HPDE6-E6E7 (cell line): ENCODE data around the gene ERC2.

Experiments
- DNase-seq: peaks from one replicate; pipeline ENCODE4 v3.0.0; 2011; ENCODE audit warnings: missing footprints; ENCODE audit errors: extremely low spot score

ERC2 gene

GRCh38 chr3:55620351-55621025 is 847.8 kb downstream of the ERC2 start:
- no peak for DNase-seq

DNA sequence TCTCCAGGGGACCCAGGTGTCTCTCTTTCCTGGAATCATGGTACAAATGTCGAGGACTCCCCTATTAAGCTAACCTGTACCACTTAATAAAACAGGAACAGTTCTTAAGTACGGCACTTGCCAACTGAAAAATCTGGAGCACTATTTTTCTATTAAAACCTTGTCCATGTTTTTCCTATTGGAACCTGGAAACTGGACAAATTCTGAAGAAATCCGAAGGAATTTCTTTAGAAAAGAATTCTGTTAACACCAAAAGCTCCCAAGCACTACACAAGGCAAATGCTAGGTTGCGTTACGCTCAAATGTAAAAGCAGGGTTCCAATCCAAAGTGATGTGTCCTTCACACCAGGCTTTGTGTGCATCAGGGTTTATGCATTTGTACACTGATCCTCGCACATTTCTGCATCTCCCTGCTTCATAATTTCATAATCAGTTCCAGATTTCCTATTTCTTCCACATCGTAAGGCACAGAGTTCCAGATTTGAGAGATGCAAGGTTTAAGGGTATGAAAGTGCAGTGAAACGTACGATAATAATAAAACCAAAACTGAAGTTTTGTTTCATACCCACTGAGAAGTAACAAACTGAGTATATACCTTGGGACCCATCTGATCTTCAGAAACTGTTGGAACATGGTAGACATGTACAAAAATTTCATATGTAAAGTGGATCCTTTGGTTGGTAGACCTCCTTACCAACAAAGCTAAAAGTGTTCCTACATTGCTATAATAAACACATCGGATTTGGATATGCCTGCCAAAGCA is 849.0 kb downstream of the ERC2 start:
- no peak for DNase-seq

GRCh38 chr3:55617385-55617784 is 850.9 kb downstream of the ERC2 start:
- DNase-seq = no peak

DNA sequence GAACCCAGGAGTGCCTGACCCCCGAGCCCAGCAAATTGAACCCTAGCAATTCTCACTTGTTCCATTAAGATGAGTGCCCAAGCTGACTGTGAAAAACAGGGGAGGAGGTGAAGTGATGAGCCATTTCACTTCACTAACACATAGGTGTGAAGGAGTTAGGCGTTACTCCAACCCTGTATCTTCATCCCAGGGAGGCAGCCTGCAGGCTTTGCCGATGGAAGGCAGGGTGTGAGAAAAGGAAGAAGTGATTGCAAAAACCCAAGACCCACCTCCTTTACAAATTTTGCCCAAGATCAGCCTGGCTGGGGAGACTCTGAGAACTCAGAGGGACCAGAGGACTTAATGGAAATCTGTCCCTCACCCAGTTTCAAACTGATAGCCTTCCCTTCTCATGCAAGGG is 851.5 kb downstream of the ERC2 start:
- no peak for DNase-seq

GRCh38 chr3:55615694-55616295 is 852.5 kb downstream of the ERC2 start:
- no peak for DNase-seq

DNA sequence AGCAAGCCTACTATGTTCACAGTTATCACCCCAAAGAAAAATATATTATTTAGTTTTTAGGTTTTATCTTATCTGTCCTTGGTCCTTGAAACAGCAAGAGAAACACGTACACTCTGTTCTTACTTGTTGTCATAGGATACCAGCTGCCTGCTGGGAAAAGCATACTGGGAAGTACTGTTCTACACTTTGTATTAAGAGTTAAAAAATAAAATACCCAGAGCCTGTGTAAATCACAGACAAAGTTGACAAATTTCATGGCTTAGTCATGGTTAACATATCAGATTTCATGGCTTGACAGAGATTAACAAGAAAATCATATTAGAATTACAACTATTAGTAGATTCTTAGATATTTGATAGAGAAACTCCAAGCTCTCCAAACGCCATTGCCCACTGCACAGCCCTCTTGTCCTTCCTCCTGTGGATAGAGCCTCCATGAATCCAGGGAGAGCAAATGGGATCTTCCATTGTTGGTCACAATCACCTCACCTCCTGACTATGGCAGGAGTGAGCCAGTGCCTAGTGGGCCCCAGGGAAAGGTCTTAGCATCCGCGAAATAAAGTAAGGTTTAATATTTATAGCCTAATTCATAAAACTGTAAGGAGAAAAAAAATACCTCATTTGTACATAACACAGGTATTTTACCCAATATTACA is 853.1 kb downstream of the ERC2 start:
- no peak for DNase-seq

GRCh38 chr3:55611121-55611520 is 857.1 kb downstream of the ERC2 start:
- DNase-seq = no peak

DNA sequence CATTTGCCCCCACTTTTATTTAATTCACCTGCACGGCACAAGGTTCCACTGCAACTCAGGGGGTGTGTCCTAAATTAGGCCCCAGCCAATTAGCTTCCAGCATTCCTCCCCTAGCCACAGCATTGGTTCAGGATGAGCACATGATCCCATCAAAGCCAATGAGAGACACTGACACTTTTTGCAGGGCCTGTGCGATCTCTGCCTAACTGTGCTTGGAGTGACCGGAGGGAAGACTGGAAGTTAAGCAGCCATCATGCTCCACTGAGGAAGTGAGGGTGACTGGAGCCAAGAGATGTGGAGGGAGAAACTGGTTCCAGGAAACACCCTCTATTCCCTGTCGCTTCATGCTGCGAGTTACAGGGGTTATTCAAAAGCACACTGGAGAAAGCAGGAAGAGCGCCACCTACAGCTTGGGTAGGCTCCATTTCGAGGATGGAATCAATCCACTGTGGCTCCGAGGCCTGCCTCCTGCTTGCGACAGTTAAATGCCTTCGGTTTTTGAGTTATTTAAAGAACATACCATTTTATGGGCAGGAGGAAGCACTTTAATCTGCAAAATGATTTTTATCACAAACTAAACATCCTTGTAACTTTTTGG is 858.9 kb downstream of the ERC2 start:
- no peak for DNase-seq

GRCh38 chr3:55608301-55608937 is 859.8 kb downstream of the ERC2 start:
- no peak for DNase-seq

- no peak for DNase-seq
Measured at GRCh38 chr3:55607844-55608243, 860.4 kb downstream of the ERC2 start.

DNA sequence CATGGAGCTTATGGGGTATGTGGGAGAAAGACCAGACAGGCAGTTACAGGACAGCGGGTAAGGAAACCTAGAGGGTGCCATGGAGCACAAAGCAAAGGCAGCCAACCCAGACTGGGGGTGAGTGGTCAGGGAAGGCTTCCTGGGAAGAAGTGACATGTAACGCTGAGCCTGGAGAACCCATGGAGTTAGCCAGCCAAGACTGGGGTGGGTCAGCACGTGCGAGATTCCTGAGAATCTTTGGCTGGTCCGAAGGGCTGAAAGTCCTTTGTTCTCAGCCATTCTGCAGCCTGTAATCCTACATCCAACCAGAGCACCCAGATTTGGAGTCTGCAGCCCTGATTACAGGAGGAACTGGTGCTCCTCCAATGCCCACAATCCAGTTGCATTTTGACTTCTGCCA is 861.1 kb downstream of the ERC2 start:
- DNase-seq = no peak

GRCh38 chr3:55605443-55606236 is 862.6 kb downstream of the ERC2 start:
- DNase-seq = no peak

- DNase-seq = no peak
Measured at GRCh38 chr3:55604846-55605245, 863.4 kb downstream of the ERC2 start.

- DNase-seq = no peak
Measured at GRCh38 chr3:55604402-55604801, 863.9 kb downstream of the ERC2 start.

DNA sequence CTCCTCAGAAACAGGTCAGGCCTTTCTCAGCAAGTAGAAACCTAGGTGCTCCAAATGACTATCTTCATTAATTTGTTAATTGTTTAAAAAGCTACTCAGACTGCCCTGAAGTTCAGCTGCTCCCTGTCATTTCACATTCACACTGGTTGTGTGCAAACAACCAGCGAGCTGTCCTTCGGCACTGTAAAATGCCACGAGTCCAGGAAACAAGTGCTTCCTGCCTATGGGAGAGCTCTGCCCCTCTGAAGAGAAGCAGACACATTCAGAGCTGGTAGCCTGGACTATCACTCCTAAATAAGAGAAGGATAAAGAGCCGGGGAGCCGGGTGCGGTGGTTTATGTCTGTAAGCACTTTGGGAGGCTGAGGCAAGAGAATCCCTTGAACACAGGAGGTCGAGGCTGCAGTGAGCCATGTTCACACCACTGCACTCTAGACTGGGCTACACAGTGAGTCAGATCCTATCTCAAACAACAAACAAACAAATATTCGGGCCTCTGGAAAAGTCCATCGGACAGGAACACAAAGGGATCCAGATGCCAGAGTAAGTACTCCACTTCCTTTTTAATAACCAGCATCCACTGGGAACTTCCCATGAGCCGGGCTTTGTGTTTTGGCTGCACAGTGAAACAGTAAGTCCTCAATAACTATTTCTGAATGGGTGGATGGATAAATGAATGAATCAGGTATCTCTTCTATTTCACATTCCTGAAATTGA is 866.7 kb downstream of the ERC2 start:
- no peak for DNase-seq

- DNase-seq = no peak
Measured at GRCh38 chr3:55598224-55598623, 870.0 kb downstream of the ERC2 start.

DNA sequence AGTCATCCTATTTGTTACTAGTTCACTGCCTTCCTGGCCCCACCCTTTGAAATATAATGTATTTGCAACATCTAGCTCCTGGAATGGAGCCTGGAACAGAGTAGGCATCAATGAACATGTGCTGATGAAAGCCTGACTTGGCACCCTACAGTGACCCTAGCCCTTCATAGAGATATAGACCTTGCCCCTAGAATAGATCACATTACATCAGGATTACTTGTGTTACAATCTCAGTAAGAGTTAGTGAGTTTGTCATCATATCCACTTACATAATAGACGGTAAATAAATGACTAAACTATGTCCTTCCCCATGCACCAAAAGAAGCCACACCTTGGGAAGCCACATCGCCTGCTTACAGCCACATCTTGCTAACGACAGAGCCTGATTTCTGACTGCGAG is 870.6 kb downstream of the ERC2 start:
- no peak for DNase-seq

DNA sequence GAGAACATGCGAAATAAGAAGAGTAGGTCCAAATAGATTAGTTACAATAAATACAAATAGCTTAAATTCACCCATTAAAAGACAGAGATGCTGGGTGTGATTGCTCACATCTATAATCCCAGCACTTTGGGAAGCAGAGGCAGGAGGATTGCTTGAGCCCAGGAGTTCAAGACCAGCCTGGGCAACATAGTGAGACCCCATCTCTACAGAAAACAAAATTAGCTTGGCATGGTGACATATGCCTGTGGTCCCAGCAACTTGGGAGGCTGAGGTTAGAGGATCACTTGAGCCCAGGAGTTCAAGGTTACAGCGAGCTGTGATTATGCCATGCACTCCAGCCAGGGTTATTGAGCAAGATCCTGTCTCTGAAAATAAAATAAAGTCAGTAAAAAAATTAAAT is 872.1 kb downstream of the ERC2 start:
- no peak for DNase-seq

GRCh38 chr3:55595420-55595819 is 872.8 kb downstream of the ERC2 start:
- DNase-seq = no peak

- DNase-seq = no peak
Measured at GRCh38 chr3:55592572-55592971, 875.7 kb downstream of the ERC2 start.
